KMS-11 (cell line): ENCODE results near the gene MYH11.

Experiments used
- H2AFZ ChIP-seq: fragments of 200-600 bp; sonication (generic); 2 replicates; pipeline ENCODE4 v1.6.1; 2016; ENCODE audit warnings: antibody characterized with exemption, mixed run types, low read depth
- H3K27ac ChIP-seq: fragments of 200-600 bp; sonication (generic); 2 replicates; pipeline ENCODE4 v1.6.1; 2016; ENCODE audit warnings: mild to moderate bottlenecking, mixed run types
- H3K27me3 ChIP-seq: fragments of 200-600 bp; sonication (generic); 2 replicates; pipeline ENCODE4 v1.6.1; 2017; ENCODE audit warnings: mild to moderate bottlenecking, low read depth, mixed run types, moderate library complexity; ENCODE audit not compliant: insufficient read depth
- H3K36me3 ChIP-seq: fragments of 200-600 bp; sonication (generic); 2 replicates; pipeline ENCODE4 v1.6.1; 2017; ENCODE audit warnings: mild to moderate bottlenecking, mixed run types; ENCODE audit not compliant: insufficient read depth
- H3K4me1 ChIP-seq: fragments of 200-600 bp; sonication (generic); 2 replicates; pipeline ENCODE4 v1.6.1; 2016; ENCODE audit warnings: mild to moderate bottlenecking, low read depth, mixed run types; ENCODE audit not compliant: poor library complexity, severe bottlenecking
- H3K4me2 ChIP-seq: fragments of 200-600 bp; sonication (generic); 2 replicates; pipeline ENCODE4 v1.7.0; 2016; ENCODE audit warnings: mild to moderate bottlenecking, mixed run types
- H3K4me3 ChIP-seq: fragments of 200-600 bp; sonication (generic); IDR thresholded peaks from 2 replicates; pipeline ENCODE4 v1.6.1; 2017; ENCODE audit warnings: low read depth, low read length, mixed read lengths; ENCODE audit not compliant: insufficient read depth
- H3K79me2 ChIP-seq: fragments of 200-600 bp; sonication (generic); 2 replicates; pipeline ENCODE4 v1.6.1; 2016; ENCODE audit warnings: low read depth, mixed run types; ENCODE audit not compliant: insufficient read depth
- H3K9ac ChIP-seq: fragments of 200-600 bp; sonication (generic); 2 replicates; pipeline ENCODE4 v1.6.1; 2016; ENCODE audit warnings: mild to moderate bottlenecking, mixed run types
- H4K20me1 ChIP-seq: fragments of 200-600 bp; sonication (generic); 2 replicates; pipeline ENCODE4 v1.6.1; 2016; ENCODE audit warnings: mild to moderate bottlenecking, mixed run types; ENCODE audit not compliant: insufficient read depth
- TF ChIP-seq, protein P1 (sequence below): fragments of 200-600 bp; sonication (generic); conservative IDR thresholded peaks from 2 replicates; pipeline ENCODE4 v1.6.1; 2017; ENCODE audit warnings: low read depth, mild to moderate bottlenecking, antibody characterized with exemption, low read length, moderate library complexity, mixed read lengths

Gene MYH11

DNA sequence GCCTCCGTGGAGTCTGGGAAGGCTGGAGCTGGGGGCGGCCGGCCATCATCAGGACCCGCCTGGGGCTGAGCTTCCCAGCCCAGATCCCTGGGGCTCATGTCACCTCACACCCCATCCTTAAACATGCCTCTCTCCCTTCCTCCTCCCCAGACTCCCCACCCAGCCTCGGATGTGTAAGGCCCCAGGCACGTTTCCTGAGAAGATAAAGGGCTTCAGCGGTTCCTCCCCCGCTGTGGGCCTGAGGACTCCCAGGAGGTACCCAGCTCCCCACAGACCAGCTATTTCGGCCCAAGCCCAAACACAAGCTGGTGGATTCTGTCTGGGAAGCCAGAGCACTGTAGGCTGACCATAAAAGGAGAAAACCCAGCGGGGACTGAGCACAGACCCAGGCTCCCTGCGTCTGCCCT lies 49.2 kb downstream of the MYH11 start:
- no peak overlapping the region for H2AFZ ChIP-seq
- no peaks in the 10 kb centered on the region for H4K20me1 ChIP-seq
- H3K79me2 ChIP-seq: no peaks in the 10 kb centered on the region
- TF ChIP-seq, protein P1, sequence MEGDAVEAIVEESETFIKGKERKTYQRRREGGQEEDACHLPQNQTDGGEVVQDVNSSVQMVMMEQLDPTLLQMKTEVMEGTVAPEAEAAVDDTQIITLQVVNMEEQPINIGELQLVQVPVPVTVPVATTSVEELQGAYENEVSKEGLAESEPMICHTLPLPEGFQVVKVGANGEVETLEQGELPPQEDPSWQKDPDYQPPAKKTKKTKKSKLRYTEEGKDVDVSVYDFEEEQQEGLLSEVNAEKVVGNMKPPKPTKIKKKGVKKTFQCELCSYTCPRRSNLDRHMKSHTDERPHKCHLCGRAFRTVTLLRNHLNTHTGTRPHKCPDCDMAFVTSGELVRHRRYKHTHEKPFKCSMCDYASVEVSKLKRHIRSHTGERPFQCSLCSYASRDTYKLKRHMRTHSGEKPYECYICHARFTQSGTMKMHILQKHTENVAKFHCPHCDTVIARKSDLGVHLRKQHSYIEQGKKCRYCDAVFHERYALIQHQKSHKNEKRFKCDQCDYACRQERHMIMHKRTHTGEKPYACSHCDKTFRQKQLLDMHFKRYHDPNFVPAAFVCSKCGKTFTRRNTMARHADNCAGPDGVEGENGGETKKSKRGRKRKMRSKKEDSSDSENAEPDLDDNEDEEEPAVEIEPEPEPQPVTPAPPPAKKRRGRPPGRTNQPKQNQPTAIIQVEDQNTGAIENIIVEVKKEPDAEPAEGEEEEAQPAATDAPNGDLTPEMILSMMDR: no peak
- peaks cover 6% of the 10 kb centered on the region for H3K4me1 ChIP-seq
- peaks cover 3% of the 10 kb centered on the region; the same call in 1 of the 2 replicates for H3K27me3 ChIP-seq
- no peaks in the 10 kb centered on the region for H3K36me3 ChIP-seq
- H3K9ac ChIP-seq: no peak overlapping the region
- no peak overlapping the region for H3K4me2 ChIP-seq
- no peak overlapping the region for H3K27ac ChIP-seq
- H3K4me3 ChIP-seq: no peak overlapping the region

DNA sequence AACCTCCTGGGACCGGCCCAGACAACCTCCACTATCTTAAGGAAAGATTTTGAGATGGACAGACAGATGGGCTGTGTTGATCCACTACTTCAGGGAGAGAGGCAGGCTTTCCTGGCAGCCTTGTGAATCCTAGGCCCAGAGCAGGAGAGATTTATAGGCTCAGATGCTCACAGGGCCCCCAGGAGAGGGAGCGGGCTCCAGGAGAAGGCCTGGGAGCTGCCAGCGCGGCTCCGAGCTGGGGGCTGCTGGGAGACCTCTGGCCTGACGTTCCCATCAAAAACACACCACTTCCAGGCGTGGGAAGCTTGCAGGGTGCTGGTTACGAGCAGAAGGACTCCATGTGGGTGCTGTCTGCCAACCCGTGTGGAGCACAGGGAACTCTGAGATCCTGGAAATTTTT lies 53.2 kb downstream of the MYH11 start:
- Histone ChIP-seq H3K4me1 (peaks cover 16% of the 10 kb centered on the region), H3K36me3 (no peaks in the 10 kb centered on the region), H3K4me2 (no peak overlapping the region), H3K9ac (no peak overlapping the region), H3K27ac (no peak overlapping the region), H3K27me3 (peaks cover 3% of the 10 kb centered on the region; the same call in 1 of the 2 replicates), H2AFZ (no peak overlapping the region), H3K4me3 (no peak overlapping the region), H4K20me1 (no peaks in the 10 kb centered on the region), H3K79me2 (no peaks in the 10 kb centered on the region)
- TF ChIP-seq, protein P1: no peak

DNA sequence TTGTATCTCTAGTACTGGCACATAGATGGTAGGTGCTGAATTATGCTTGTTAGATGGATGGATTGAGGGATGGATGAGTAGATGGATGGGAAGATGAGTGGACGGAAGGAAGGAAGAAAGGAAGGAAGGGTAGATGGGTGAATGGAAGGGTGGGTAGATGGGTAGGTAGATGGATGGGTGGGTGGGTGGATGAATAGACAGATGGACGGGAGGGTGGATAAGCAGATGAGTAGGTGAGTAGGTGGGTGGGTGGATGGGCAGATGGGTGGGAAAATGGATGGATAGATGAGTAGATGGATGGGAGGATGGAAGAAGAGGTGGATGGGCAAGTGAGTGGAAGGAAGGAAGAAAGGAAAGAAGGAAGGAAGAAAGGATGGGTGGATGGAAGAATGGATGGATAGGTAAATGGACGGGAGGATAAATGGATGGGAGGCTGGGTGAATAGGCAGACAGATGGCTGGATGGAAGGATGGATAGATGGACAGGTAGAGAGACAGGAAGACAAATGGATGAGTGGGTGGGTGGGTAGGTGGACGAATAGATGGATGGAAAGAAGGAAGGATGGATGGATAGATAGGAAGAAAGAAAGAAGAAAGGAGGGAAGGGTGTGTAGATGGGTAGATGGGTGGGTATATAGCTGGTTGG lies 56.9 kb downstream of the MYH11 start:
- H3K27me3 ChIP-seq: peaks cover 3% of the 10 kb centered on the region; the same call in 1 of the 2 replicates
- no peak overlapping the region for H3K27ac ChIP-seq
- no peaks in the 10 kb centered on the region for H3K79me2 ChIP-seq
- TF ChIP-seq, protein P1: no peak
- no peaks in the 10 kb centered on the region for H4K20me1 ChIP-seq
- H3K4me2 ChIP-seq: no peak overlapping the region
- H3K4me1 ChIP-seq: peaks cover 16% of the 10 kb centered on the region
- H3K36me3 ChIP-seq: no peaks in the 10 kb centered on the region
- no peak overlapping the region for H3K4me3 ChIP-seq
- no peak overlapping the region for H3K9ac ChIP-seq
- no peak overlapping the region for H2AFZ ChIP-seq

DNA sequence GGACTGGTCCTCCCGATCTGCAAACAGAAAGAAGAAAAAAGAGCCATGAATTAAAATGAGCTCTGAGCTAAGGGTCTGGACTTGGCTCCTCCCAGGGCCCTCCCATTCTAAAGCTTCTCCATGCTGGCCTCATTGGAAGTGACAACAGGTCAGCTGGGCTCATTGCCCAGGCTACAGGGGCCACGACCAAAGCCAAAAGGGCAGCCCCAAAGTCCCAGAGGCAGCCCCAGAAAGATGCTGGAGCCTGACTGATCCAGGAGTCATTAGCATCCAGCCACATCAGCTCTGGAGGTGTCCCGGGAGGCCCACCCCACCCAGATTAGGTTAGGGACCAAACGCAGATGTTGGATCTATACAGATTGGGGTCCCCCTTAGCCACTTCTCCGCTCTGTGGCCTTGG lies 58.2 kb downstream of the MYH11 start:
- H3K27me3 ChIP-seq: peaks cover 3% of the 10 kb centered on the region; the same call in 1 of the 2 replicates
- TF ChIP-seq, protein P1: no peak
- no peaks in the 10 kb centered on the region for H4K20me1 ChIP-seq
- no peak overlapping the region for H3K4me3 ChIP-seq
- peaks cover 16% of the 10 kb centered on the region for H3K4me1 ChIP-seq
- no peaks in the 10 kb centered on the region for H3K36me3 ChIP-seq
- no peak overlapping the region for H2AFZ ChIP-seq
- no peak overlapping the region for H3K9ac ChIP-seq
- no peak overlapping the region for H3K27ac ChIP-seq
- no peak overlapping the region for H3K4me2 ChIP-seq
- no peaks in the 10 kb centered on the region for H3K79me2 ChIP-seq
